ENCODE measurements around the gene CSAG3.
"Not testable (repeated sequence)": the region's sequence is repeated elsewhere in the genome, so short reads cannot be mapped to it uniquely, and the experiment has no call there.

CSAG3 gene

GRCh38 chrX:152738560-152738959, 20.5 kb upstream of the CSAG3 start:
- no peak overlapping the region for H3K4me3 ChIP-seq (replicated peaks; ENCODE audit: low read depth, low read length)
- TF ChIP-seq CTCF (IDR thresholded peaks at IDR 0.05; ENCODE audit: low read depth, low read length, missing control alignments): no peak
- DNase-seq (ENCODE audit: extremely low read depth, low read depth): no peak

- DNase-seq (ENCODE audit: extremely low read depth, low read depth): not testable (repeated sequence)
Observed at GRCh38 chrX:152753686-152754650, 5.0 kb upstream of the CSAG3 start, which contains the start of gene MAGEA2. TSS of gene MAGEA2 (minus strand) at chrX:152753842. CDS start at chrX:152751363, 2,479 bp downstream.

DNA sequence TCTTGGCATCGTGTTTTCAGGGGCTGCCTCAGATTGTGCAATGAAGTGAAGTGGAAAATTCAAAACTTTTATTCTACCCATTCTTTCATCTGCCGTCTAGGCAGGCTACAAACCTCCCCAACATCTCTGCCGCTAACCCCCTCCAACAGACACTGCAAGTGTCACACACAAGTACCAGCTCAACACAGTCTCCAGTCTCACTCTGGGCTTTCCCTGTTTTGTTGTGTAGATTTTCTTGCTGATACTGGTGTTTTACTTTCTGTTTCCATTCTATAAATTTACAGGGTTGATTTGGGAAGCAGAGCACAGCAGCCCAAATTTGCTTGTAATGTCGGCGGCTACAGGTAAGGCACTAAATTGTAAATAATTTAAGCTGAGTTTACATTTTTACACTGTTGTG, 4.1 kb upstream of the CSAG3 start:
- not testable (repeated sequence) for DNase-seq (ENCODE audit: extremely low read depth, low read depth); H3K4me3 ChIP-seq (replicated peaks; ENCODE audit: low read depth, low read length)

More at GRCh38 chrX:152753686-152754650, 5.0 kb upstream of the CSAG3 start, which contains the start of gene MAGEA2:
- H3K4me3 ChIP-seq (replicated peaks; ENCODE audit: low read depth, low read length): not testable (repeated sequence)

- H3K4me3 ChIP-seq (replicated peaks; ENCODE audit: low read depth, low read length); DNase-seq (ENCODE audit: extremely low read depth, low read depth): not testable (repeated sequence)
Observed at GRCh38 chrX:152759544-152759943, 526 bp downstream of the CSAG3 start.

DNA sequence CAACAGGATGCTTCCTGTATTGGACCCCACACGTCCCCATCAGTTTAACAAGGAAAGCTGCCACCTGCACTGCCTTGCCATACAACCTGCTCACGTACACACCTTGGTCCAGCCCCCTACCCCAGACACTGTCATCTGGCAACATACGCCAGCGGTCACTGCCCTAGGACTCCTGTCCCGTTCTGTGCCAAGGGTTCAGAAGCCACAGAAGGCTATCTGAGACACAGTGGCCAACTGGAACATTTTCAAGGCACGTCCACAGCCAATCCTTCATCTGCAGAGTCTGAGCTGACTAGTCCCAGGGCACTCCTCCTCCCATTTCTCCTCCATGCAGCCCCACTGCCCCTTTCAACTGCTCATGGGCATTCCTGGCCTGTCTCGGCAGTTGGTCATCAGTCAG, 2.6 kb downstream of the CSAG3 start:
- DNase-seq (ENCODE audit: extremely low read depth, low read depth); H3K4me3 ChIP-seq (replicated peaks; ENCODE audit: low read depth, low read length): not testable (repeated sequence)

- DNase-seq (ENCODE audit: extremely low read depth, low read depth); H3K4me3 ChIP-seq (replicated peaks; ENCODE audit: low read depth, low read length): not testable (repeated sequence)
Observed at GRCh38 chrX:152766562-152766961, 7.5 kb downstream of the CSAG3 start.

DNA sequence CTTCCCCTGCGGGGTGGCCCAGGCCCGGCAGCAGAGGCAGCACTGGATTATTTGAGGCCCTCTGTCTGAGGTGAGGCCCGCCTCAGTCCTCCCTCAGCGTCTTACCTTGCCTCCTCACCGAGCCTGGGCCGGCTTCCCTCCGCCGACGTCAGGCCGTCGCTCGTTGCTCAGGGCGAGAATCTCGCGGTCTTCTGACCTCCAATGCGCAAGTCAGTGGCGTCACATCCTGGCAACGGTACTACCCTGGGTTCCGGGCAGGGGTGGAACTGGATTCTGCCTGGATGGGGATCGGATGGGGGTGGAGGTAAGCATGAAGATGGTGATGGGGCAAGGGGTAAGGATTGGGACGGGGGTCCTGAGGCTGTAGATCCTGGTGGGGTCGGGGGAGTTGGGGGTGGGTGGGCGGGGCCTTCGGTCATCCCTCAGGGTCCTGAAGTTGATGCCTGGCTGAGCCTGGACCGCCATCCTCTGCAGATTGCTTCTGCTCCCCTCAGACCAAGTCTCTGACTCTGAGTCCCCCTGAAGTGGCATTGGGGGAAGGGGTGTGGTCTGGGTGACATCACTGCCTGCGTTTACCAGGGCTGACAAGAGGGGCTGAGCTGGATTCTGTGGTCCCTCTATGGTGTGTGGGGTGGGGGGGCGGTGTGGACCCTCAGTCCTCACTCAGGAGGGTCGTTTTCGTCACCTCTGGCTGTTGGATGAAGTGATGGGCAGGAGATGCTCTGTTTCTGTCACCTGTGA, 10.7 kb downstream of the CSAG3 start, which contains the start of gene MAGEA6:
TSS of gene MAGEA6 (minus strand) at position 141 of the 741 bp plus-strand sequence. CDS start 2,039 bp downstream, outside the sequence.
- not testable (repeated sequence) for H3K4me3 ChIP-seq (replicated peaks; ENCODE audit: low read depth, low read length)

GRCh38 chrX:152787062-152787461, 28.0 kb downstream of the CSAG3 start:
- DNase-seq (ENCODE audit: extremely low read depth, low read depth); H3K4me3 ChIP-seq (replicated peaks; ENCODE audit: low read depth, low read length): not testable (repeated sequence)

More for the DNA sequence above, 10.7 kb downstream of the CSAG3 start, which contains the start of gene MAGEA6:
- not testable (repeated sequence) for DNase-seq (ENCODE audit: extremely low read depth, low read depth)

- TF ChIP-seq CTCF (IDR thresholded peaks at IDR 0.05; ENCODE audit: low read depth, low read length, missing control alignments): no peak
- DNase-seq (ENCODE audit: extremely low read depth, low read depth): no peak
- H3K4me3 ChIP-seq (replicated peaks; ENCODE audit: low read depth, low read length): no peak overlapping the region
Observed at GRCh38 chrX:152798945-152799344, 39.9 kb downstream of the CSAG3 start.

DNA sequence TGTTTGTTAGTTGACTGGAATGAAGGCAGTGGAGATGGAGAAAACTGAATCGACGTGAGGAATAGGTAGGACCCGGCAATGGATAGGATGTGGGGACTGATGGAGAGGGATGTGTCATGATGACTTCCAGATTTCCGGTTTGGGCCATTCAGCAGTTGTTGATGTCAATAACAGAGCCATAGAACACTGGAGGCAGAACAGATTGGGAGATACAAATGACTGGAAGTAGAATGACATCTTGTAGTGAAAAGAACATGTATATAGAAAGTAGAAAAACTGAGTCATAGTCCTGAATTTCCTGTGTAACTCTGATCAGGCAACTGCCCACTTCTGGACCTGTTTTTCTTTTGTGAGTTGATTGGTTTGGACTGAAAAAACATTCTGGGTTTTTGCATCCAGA, 47.0 kb downstream of the CSAG3 start:
- TF ChIP-seq CTCF (IDR thresholded peaks at IDR 0.05; ENCODE audit: low read depth, low read length, missing control alignments): no peak
- DNase-seq (ENCODE audit: extremely low read depth, low read depth): no peak
- H3K4me3 ChIP-seq (replicated peaks; ENCODE audit: low read depth, low read length): no peak overlapping the region
